ENCODE measurements around the gene THAP6. TPM values are rescaled to one million over a fixed set of nuclear protein-coding genes. Genes with fewer than 3 reads are reported as not detected.
"Not testable (repeated sequence)": the region's sequence is repeated elsewhere in the genome, so short reads cannot be mapped to it uniquely, and the experiment has no call there.

The THAP6 gene
- total RNA-seq, 2 donors from 2014 or later, result 24.8 to 25.4 TPM

DNA sequence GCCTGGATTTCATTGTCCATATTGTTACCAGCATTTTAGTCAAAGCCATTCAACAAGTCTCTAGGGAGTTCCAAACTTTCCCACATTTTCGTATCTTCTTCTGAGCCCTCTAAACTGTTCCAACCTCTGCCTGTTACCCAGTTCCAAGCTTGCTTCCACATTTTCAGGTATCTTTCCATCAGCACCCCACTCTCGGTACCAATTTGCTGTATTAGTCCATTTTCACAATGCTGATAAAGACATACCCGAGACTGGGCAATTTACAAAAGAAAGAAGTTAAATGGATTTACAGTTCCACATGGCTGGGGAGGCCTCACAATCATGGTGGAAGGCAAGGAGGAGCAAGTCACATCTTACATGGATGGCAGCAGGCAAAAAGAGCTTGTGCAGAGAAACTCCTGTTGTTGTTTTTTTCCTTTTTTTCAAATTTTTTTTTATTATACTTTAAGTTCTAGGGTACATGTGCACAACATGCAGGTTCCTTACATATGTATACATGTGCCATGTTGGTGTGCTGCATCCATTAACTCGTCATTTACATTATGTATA lies 19.1 kb downstream of the THAP6 start:
- H3K36me3 Mint-ChIP-seq (ENCODE audit: low read depth), result not testable (repeated sequence)

DNA sequence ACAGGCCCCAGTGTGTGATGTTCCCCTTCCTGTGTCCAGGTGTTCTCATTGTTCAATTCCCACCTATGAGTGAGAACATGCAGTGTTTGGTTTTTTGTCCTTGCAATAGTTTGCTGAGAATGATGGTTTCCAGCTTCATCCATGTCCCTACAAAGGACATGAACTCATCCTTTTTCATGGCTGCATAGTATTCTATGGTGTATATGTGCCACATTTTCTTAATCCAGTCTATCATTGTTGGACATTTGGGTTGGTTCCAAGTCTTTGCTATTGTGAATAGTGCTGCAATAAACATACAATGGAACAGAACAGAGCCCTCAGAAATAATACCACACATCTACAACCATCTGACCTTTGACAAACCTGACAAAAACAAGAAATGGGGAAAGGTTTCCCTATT lies 19.7 kb downstream of the THAP6 start:
- H3K9me3 ChIP-seq (ENCODE audit: control insufficient read depth, low read length, poor library complexity, severe bottlenecking); DNase-seq; H3K27ac Mint-ChIP-seq; H3K4me3 Mint-ChIP-seq; H3K36me3 Mint-ChIP-seq (ENCODE audit: low read depth); ATAC-seq; H3K4me1 Mint-ChIP-seq; H3K27me3 Mint-ChIP-seq: not testable (repeated sequence)

More for the DNA sequence above, 19.1 kb downstream of the THAP6 start:
- not testable (repeated sequence) for H3K27me3 Mint-ChIP-seq; DNase-seq; H3K4me1 Mint-ChIP-seq; ATAC-seq; H3K9me3 ChIP-seq (ENCODE audit: control insufficient read depth, low read length, poor library complexity, severe bottlenecking); H3K4me3 Mint-ChIP-seq; H3K27ac Mint-ChIP-seq

DNA sequence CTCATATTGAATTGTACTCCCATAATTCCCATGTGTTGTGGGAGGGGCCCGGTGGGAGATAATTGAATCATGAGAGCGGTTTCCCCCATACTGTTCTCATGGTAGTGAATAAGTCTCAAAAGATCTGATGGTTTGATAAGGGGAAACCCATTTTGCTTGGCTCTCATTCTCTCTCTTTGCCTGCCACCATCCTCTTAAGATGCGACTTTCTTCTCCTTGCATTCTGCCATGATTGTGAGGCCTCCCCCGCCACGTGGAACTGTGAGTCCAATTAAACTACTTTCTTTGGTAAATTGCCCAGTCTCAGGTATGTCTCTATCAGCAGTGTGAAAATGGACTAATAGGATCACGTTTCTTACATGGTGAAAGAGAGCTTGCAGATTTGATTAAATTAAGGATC lies 23.0 kb downstream of the THAP6 start:
- not testable (repeated sequence) for H3K4me3 Mint-ChIP-seq; H3K36me3 Mint-ChIP-seq (ENCODE audit: low read depth); H3K27ac Mint-ChIP-seq

DNA sequence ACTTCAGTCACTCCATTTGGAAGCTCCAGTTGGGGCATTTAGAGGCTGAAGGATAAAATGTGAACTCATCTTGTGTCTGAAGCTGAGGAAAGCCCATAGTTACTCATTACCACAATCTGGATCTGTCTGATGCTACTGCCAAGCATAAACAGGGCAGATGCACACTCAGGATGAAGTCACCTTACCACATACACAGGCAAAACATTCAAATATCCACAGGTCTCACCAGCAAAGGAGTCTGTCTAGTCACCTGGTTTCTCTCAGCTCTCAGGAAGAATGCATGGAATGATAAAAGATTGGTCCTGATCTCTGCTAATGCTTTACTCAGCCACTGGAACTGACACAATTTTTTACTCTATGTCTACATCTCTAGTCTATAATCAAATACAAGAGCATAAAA lies 28.6 kb downstream of the THAP6 start:
- no peak overlapping the region for H3K27ac Mint-ChIP-seq
- no peaks in the 10 kb centered on the region for H3K9me3 ChIP-seq (ENCODE audit: control insufficient read depth, low read length, poor library complexity, severe bottlenecking)
- peaks cover 7% of the 10 kb centered on the region for H3K36me3 Mint-ChIP-seq (ENCODE audit: low read depth)
- ATAC-seq (no peak), DNase-seq (no peak)
- peaks cover 2% of the 10 kb centered on the region for H3K4me1 Mint-ChIP-seq
- no peak overlapping the region for H3K4me3 Mint-ChIP-seq
- no peaks in the 10 kb centered on the region for H3K27me3 Mint-ChIP-seq

More for the DNA sequence above, 23.0 kb downstream of the THAP6 start:
- H3K27me3 Mint-ChIP-seq; H3K4me1 Mint-ChIP-seq; ATAC-seq; DNase-seq; H3K9me3 ChIP-seq (ENCODE audit: control insufficient read depth, low read length, poor library complexity, severe bottlenecking): not testable (repeated sequence)

DNA sequence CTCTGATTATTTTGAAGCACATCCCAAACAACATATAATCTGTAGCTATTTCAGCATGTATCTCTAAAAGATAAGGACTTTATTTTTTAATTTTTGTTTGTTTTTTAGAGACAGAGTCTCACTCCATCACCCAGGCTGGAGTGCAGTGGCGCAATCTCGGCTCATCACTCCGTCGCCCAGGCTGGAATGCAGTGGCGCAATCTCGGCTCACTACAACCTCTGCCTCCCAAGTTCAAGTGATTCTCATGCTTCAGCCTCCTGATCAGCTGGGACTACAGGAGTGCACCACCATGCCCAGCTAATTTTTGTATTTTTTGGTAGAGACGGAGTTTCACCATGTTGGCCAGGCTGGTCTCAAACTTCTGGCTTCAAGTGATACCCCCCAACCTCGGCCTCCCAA lies 29.9 kb downstream of the THAP6 start:
- DNase-seq; H3K27me3 Mint-ChIP-seq; ATAC-seq; H3K4me1 Mint-ChIP-seq; H3K27ac Mint-ChIP-seq; H3K9me3 ChIP-seq (ENCODE audit: control insufficient read depth, low read length, poor library complexity, severe bottlenecking); H3K4me3 Mint-ChIP-seq; H3K36me3 Mint-ChIP-seq (ENCODE audit: low read depth): not testable (repeated sequence)

DNA sequence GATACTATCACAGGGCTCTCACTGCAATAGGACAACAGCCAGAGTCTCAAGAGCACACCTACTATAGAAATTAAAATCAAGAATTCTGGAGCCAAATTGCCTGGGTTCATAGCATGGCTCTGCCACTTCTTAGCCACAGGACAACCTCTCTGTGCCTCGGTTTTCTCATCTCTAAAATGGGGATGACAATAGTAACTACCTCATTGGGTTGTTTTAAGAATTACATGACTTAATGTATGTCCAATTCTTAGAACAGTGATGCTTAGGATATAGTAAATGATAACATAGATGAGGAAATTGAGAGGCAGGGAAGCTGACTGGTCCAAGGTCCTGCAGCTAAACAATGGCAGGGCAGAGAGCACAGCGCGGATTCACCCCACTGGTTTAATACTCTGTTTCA lies 30.6 kb downstream of the THAP6 start:
- Mint-ChIP-seq H3K4me1 (peaks cover 2% of the 10 kb centered on the region), H3K27me3 (no peaks in the 10 kb centered on the region), H3K36me3 (ENCODE audit: low read depth) (peaks cover 4% of the 10 kb centered on the region), H3K27ac (no peak overlapping the region), H3K4me3 (no peak overlapping the region)
- ATAC-seq (no peak), DNase-seq (no peak)
- H3K9me3 ChIP-seq (ENCODE audit: control insufficient read depth, low read length, poor library complexity, severe bottlenecking), result no peaks in the 10 kb centered on the region

DNA sequence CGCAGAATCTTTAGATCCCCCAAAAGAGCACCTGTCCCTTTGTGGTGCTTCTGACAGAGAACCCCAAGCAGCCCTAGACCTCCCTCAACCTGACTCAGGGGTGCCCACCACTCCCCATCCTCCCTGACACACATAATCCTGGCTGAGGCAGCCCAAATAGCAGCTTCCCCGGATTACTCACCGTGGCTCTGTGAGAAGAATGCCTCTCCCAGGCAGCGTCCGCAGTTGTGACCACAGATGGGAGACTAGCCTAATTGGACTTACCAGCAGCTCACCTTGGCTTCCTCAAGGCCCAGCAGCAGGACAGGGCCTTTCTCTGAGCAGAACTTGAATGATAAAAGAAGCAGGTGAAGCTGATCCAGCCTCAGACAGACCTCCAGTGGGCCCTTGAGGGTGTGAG lies 31.3 kb downstream of the THAP6 start:
- no peaks in the 10 kb centered on the region for H3K9me3 ChIP-seq (ENCODE audit: control insufficient read depth, low read length, poor library complexity, severe bottlenecking)
- Mint-ChIP-seq H3K27ac (no peak overlapping the region), H3K36me3 (ENCODE audit: low read depth) (peaks cover 2% of the 10 kb centered on the region), H3K27me3 (no peaks in the 10 kb centered on the region), H3K4me1 (no peaks in the 10 kb centered on the region), H3K4me3 (no peak overlapping the region)
- DNase-seq (no peak), ATAC-seq (no peak)

DNA sequence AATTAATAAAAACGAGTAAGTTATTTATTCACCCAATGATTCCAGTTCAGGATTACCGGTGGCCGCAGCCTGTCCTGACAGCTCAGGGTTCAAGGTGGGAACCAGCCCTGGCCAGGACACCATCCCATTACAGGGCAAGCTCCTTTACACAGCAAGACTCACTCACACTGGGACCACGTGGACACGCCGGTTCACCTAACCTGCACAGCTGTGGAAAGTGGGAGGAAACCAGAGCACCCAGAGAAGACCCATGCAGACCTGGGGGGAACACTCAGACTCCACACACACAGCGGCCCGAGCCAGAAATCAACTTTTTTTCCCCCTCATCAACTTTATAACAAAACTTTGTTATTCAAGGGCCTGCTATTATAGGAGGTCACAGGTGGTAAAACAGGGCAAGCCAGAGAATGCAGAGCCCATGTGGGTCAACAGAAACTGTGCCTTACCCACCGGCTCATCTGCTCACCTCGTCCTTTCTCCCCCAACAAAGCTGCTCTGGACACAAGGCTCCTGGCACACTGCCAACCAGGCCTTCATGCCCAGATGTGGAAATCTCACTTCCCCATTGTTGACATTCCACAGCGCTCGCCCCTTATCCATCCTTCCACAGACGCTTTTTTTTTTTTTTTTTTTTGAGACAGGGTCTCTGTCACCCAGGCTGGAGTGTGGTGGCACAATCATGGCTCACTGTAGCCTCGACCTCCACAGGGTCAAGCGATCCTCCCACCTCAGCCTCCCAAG lies 33.5 kb downstream of the THAP6 start:
- Mint-ChIP-seq H3K36me3 (ENCODE audit: low read depth) (peaks cover 2% of the 10 kb centered on the region), H3K27ac (no peak overlapping the region), H3K4me1 (no peaks in the 10 kb centered on the region), H3K27me3 (no peaks in the 10 kb centered on the region), H3K4me3 (no peak overlapping the region)
- ATAC-seq (no peak), DNase-seq (no peak)
- H3K9me3 ChIP-seq (ENCODE audit: control insufficient read depth, low read length, poor library complexity, severe bottlenecking), result no peaks in the 10 kb centered on the region

DNA sequence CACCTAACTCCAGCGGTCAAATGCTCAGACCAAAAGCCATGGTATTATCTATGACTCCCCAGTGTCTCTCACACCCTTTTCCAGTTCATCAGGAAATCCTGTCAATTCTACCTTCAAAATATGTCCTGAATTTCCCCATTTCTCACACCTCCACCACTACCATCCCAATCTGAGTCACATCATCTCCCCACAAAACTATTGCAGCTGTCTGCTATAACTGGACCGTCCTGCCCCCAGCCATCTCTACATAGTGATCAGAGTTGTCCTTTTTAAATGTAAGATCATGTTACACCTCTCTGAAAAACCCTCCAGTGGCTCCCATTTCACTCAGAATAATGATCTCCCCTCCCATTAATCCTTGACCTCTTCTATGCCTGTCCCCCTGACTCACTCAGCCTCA lies 34.7 kb downstream of the THAP6 start:
- DNase-seq, result no peak
- no peak for ATAC-seq

DNA sequence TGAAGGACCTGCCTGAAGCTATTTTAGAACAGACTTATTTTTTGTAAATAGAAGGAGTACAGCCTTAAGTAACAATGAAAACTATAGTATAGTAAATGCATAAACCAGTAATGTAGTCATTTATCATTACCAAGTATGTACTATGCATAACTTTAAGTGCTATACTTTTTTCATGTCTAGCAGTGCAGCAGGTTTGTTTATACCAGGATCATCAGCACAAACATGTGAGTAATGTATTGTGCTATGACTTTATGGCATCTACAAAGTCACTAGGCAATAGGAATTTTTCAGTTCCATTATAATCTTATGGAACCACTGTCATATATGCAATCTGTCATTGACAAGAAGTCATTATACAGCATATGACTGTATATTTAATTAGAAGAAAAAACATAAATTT lies 38.2 kb downstream of the THAP6 start:
- DNase-seq (no peak), ATAC-seq (no peak)
- no peaks in the 10 kb centered on the region for H3K36me3 Mint-ChIP-seq (ENCODE audit: low read depth)

More for the DNA sequence above, 34.7 kb downstream of the THAP6 start:
- Mint-ChIP-seq H3K4me1 (no peaks in the 10 kb centered on the region), H3K27ac (no peak overlapping the region), H3K4me3 (no peak overlapping the region), H3K36me3 (ENCODE audit: low read depth) (no peaks in the 10 kb centered on the region), H3K27me3 (no peaks in the 10 kb centered on the region)
- no peaks in the 10 kb centered on the region for H3K9me3 ChIP-seq (ENCODE audit: control insufficient read depth, low read length, poor library complexity, severe bottlenecking)

DNA sequence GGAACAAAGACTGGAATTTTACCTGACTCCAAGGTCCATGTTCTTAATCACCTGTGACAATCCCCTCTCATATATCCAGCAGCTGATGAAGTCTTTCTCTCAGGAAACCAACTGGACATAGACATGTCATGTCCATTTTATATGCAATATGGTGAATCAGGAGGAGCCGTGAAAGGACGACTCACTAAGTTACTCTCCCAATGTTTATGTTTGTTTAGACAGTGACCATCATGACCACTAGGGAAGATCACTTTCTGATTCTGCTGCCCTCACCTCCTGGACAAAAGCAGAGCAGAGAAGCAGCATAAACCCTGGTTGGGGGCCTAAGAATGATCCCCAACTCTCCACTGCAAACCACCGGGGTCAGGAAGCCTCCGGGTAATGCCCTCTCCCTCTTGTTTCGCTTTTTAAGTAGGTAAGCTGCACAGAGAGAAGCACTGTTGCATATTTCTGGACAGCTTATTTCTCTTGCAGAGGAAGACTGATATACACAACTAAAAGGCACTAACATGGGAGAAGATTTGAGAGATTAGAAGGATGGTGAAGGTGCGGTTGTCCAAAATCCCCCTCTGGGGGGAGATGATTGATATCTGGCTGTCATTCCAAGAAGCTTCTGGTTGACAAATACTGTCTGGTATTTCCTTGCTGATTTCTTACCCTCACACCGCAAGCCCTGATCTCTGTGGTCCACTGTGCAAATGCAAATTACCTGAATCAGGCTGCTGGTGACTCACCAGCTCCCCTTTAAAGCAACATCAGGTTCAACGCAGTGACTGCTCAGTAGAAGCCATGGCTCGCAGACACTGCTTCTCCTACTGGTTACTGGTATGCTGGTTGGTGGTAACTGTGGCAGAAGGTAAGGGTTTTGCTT lies 41.3 kb downstream of the THAP6 start, which contains the start of gene ODAPH:
Gene ODAPH (plus strand): TSS at position 773 of the 871 bp plus-strand sequence. CDS start 17 bp downstream, at position 790.
- ATAC-seq, result peak; percentile 88
- no peak within 1 kb of the TSS for H3K27ac Mint-ChIP-seq
- H3K27me3 Mint-ChIP-seq, result peaks cover 36% of the 10 kb centered on the region
- peaks cover 8% of the 10 kb centered on the region for H3K4me1 Mint-ChIP-seq
- peak in 1 of 3 donors; percentile 7 for DNase-seq
- peaks cover 3% of the 10 kb centered on the region for H3K9me3 ChIP-seq (ENCODE audit: control insufficient read depth, low read length, poor library complexity, severe bottlenecking)
- H3K36me3 Mint-ChIP-seq (ENCODE audit: low read depth), result peaks cover 7% of the 10 kb centered on the region
- H3K4me3 Mint-ChIP-seq, result peak within 1 kb of the TSS; percentile 39

More for the DNA sequence above, 38.2 kb downstream of the THAP6 start:
- peaks cover 15% of the 10 kb centered on the region for H3K27me3 Mint-ChIP-seq
- no peak overlapping the region for H3K27ac Mint-ChIP-seq
- peaks cover 3% of the 10 kb centered on the region for H3K9me3 ChIP-seq (ENCODE audit: control insufficient read depth, low read length, poor library complexity, severe bottlenecking)
- peaks cover 4% of the 10 kb centered on the region for H3K4me1 Mint-ChIP-seq
- no peak overlapping the region for H3K4me3 Mint-ChIP-seq

DNA sequence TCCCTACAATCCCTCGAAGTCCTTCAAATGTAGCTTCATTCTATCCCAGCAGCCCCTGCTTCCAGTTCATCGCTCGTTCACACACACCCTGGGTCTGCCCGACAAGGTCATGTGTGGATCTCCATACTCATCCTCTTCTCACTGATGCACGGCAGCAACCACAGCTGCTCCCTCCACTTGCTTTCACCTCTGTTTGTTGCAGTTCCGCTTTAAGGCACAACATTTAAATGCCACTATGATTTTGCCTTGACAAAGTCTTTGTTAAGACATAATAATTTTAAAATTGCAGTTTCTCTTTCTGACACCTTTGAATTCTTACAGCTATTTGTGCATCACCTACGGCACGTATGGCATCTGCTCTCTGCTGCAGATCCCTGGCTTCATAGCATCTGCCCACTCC lies 43.4 kb downstream of the THAP6 start:
- peaks cover 3% of the 10 kb centered on the region for H3K9me3 ChIP-seq (ENCODE audit: control insufficient read depth, low read length, poor library complexity, severe bottlenecking)
- Mint-ChIP-seq H3K4me3 (peak overlapping the region; percentile 28), H3K27me3 (peaks cover 43% of the 10 kb centered on the region), H3K27ac (no peak overlapping the region), H3K4me1 (peaks cover 8% of the 10 kb centered on the region), H3K36me3 (ENCODE audit: low read depth) (peaks cover 10% of the 10 kb centered on the region)
- no peak for DNase-seq
- ATAC-seq, result no peak

DNA sequence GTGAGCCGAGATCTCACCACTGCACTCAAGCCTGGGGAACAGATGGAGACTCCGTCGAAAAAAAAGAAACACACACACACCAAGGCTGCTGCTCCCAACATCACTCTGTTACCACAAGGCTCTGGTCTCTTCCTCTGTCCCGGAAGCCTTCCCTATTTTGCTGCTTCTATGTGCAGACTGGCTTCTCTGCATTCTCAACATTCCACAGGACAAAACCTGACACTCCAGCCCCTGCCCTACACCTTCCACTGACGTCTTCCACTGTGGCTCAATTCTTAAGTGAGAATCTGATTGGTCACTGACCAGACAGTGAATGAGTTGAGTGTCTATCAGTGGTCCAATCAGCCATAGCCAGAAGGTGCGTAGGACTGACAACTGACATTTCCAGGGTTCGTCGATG lies 47.5 kb downstream of the THAP6 start:
- no peak for ATAC-seq
- Mint-ChIP-seq H3K36me3 (ENCODE audit: low read depth) (peaks cover 14% of the 10 kb centered on the region), H3K27ac (no peak overlapping the region), H3K4me3 (no peak overlapping the region), H3K27me3 (peaks cover 46% of the 10 kb centered on the region), H3K4me1 (peaks cover 6% of the 10 kb centered on the region)
- H3K9me3 ChIP-seq (ENCODE audit: control insufficient read depth, low read length, poor library complexity, severe bottlenecking), result no peaks in the 10 kb centered on the region
- no peak for DNase-seq
